GM18870 (cell line): ENCODE results near the gene UBE2H.
"Not testable (repeated sequence)": the region's sequence is repeated elsewhere in the genome, so short reads cannot be mapped to it uniquely, and the experiment has no call there.

Experiments
- ATAC-seq: cut with Tn5 transposase; IDR thresholded peaks from one replicate; pipeline ENCODE4 v1.9.1; 2021; ENCODE audit warnings: moderate library complexity; ENCODE audit not compliant: unreplicated experiment

The UBE2H gene

DNA sequence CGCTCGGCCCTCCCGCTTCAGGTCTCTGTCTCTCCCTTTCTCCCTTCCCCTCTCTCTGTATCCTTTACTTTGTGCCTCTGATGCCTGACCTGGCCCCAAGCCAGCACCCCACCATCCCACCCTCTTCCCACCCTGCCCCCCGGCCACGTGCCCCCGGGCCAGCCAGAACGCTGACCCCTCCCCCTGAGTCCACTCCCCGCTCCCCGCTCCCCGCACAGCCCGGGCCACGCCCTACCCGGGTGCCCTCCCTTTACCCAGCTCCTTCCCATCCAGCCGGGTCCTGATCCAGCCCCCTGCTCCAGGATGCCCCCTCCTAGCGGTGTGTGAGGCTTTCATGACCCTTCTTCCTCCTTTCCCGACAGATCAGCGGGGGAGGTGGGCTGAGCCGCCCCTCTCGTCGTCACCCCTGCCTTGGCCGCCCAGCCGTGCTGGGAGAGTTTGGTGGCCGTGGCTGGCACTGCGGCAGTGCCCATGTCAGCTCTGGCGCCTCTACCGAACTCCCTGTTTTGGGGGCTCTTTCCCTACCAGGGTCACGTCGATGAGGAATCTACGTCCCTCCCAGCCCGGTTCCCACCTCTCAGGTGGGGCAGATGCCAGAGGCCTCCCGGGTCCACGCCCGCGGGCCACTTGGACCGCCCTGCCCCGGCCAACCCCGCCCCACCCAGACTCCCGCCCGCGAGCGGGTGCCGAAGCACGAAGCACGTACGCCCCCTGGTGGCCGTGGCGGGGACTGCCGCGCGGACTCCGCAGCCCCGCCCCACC lies 127.4 kb downstream of the UBE2H start:
- ATAC-seq = peak; percentile 48

DNA sequence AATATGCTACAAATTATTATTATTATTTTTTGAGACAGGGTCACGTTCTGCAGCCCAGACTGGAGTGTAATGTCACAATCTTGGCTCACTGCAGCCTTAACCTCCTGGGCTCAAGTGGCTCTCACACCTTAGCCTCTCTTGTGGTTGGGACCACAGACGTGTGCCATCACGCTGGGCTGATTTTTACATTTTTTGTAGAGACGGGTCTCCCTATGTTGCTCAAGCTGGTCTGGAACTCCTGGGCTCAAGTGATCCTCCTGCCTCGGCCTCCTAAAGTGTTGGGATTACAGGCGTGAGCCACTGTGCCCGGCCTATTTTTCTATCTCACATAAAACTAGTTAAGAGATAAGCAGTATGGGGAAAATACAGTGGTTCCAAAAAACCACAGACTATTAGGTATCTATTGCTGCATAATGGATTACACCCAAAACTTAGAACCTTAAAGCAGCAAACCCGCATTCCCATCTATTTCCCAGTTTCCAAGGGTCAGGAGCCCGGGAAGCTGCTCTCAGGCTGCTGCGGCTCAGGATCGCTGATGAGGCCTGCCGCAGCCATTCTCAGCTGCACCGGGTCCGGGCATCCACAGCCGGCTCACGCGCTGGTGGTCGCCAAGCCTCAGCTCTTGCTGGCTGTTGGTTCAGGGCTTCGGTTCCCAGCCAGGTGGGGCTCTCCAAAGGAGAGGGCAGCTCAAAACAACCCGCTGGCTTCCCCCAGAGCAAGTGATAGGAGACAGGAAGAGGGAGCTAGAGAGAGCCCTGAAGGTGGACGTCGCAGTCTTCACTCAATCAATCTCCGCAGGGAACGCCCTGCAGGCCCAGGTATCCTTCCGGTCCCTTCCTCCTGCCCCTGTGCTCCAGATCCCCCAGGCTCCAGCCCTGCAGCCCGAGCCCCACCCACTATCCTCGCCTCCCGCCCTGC lies 128.2 kb downstream of the UBE2H start:
- ATAC-seq = peak; percentile 40

DNA sequence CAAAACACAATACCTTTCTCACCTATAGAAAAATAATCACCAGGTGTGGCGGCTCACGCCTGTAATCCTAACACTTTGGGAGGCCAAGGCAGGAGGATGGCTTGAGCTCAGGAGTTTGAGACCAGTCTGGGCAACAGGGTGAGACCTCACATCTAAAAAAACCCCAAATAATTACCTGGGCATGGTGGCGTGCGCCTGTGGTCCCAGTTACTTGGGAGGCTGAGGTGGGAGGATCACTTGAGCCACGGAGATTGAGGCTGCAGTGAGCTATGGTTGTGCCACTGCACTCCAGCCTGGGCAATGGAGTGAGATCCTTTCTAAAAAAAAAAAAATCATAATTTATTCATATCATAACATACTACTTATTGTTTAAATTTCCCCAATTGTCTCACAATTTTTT lies 129.6 kb downstream of the UBE2H start:
- not testable (repeated sequence) for ATAC-seq

DNA sequence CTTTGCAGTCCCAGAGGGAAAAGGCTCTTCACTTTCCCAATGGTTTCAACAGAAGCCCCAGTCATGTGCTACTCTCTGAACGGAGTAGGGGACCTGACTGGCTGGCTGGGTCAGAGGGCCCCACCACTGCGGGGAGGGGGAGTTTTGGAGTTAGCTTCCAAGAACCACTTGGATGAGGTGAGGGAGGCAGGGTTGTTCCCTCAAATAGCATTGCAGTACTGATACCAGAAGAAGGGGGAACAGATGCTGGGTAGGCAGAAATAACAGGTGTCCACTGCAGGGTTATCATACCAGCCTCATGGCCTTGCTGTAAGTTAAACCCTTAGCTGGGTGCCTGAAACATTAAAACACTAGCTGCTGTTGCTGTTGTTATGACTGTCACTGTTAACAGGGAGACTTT lies 131.3 kb downstream of the UBE2H start:
- no peak for ATAC-seq

DNA sequence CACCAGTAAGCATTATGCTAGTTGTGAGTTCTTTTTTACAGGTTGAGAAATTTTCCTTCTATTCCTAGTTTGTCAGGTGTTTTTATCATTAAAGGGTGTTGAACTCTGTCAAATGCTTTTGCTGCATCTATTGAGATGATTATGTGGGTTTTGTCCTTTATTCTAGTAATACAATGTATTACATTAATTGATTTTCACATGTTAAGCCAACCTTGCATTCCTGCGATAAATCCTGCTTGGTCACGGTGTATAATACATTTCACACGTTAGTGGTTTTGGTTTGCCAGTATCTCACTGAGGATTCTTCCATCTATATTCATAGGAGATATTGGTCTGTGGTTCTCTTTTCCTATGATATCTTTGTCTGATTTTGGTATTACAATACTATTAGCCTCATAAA lies 136.0 kb downstream of the UBE2H start:
- ATAC-seq = no peak

DNA sequence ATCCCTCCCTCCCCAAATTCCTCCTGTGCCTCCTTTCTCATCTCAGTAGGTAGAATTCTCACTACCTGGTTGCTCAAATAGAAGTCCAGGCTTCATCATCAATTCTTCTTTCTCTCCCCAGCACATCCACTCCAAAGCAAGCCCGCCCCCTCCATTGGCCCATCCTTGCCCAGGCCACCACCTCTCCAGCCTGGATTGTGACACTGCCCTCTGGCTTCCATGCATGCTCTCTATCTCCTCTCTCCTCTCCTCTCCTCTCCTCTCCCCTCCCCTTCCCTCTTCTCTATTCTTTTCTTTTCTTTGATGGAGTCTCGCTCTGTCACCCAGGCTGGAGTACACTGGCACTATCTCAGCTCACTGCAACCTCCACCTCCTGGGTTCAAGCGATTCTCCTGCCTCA lies 144.9 kb downstream of the UBE2H start:
- ATAC-seq = no peak

DNA sequence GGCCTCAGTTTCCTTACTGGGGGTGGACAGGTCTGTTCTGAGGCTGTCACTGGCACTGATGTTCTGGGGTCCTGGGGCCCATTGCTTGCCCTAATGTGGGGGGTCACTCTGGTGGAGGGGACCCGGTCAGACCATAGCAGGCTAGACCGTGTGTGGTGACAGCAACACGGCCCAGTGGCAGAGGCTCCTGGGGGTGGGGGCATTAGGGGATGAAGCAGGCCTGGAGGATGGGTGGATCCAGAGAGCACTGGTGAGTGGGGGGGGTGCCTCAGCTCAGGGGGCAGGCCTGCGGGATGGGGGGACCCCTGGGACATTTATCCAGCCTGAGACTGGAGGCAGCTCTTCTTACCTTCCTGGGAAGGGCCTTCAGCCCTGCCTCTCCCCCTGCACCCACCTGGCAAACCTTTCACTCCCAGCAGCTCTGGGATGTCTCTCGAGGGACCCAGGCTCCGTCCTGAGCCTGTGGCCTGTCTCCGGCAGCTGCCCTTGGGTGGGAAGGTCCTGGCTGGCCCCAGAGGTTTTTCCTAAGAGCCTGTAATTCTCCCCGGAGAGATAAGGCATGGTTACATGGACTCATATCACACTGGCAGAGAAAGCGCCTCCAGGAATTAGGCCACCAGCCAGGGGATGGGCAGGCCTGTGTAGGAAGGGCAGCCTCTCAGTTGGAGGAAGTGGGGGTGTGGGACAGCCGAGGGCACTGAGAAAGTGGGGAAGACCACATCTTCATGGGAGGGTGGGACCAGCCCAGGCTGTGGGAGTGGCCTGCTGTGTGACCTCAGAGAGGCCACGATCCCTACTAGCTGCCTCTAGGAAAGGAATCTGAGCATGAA lies 147.7 kb downstream of the UBE2H start:
- ATAC-seq = no peak

DNA sequence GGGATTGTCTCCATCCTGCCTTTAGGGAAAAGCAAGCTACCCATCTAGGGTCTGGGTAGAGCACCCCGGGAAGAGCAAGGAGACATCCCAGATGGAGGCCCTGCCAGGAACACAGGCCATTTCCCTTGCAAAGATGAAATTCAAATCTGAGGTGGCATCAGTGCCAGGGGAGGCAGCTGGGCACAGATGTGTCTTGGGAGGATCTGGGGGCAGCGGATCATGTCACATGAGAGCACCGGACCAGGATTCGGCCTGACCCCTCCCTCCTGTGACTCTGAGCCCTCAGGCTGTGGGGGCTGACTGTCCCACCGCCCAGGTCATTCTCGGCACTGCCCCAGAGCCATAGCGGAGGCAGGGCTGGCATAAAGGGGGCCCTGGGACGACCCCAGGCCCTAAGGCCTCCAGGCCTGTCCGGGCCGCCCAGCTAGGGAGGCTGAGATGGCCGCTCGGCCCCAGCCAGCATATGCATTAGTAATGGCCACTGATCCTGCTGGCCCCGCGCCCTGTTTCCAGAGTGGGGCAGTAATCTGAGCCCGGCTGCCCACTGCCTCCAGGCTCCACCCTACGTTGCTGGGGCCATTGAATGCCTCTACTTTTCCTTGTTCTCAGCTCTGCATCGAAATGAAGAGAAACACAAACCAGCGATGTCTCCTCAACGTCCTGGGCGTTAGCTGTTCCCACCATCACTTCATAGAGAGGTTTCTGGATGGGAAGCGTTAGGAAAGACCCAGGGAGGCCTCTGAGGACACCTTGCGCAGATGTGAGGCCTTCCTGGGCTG lies 148.5 kb downstream of the UBE2H start:
- no peak for ATAC-seq

DNA sequence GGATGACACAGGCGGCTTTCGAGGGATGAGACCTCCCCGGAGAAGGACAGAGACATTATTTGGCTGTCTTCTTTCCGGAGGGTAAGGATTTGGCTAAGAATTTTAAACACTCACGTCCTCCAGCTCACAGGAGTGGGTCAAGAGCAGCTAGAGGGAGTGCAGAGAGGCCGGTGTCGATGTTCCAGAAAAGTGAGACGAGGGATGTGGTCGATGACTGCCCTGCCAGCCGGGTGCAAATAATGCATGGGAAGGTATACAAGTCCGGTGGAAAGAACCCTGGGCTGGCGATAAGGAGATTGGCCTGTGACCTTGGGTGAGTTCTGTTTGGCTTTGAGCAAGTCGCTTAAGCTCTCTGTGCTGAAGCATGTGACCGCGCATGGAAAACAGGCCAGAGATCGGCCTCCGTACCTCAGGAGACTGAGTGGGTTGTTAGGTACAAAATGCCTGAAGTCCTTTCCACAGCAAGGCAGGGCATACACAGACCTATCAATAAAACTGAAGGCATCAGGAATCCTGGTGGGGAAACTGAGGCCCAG lies 149.1 kb downstream of the UBE2H start:
- no peak for ATAC-seq

DNA sequence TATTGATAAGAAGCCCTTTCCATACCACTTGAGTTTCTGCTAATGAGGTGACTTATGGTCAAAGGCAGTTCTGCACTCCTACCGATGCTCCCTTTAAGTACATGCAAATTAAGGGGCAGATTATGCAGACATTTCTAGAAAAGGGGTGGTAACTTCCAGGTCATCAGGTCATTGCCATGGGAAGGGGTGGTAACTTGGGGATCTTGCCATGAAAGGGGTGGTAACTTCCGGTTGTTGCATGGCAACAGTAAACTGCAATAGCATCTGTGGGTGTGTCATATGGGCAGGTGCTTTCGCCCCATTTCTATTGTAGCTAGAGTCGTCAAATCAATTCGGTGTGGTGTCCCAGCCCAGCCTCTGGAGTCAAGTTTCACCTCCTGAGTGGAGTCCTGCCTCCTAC lies 150.9 kb downstream of the UBE2H start:
- no peak for ATAC-seq

DNA sequence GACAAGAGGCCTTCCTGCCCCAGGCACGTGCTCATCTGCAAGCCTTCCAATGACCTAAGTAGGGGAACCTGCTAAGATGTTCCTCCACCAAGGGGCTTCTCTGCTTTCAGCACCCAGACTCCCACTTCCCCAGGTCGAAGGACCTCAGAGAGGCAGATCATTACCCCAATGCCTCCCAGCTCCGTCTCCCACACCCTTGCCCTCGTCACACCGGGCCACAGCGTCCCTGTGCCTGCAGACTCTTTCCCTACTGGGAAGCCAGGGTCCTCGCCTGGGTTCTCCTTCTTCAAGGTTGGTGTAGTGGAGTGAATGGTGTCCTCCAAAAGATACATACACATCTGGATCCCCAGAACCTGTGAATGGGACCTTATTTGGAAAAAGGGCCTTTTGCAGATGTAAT lies 151.9 kb downstream of the UBE2H start:
- no peak for ATAC-seq

DNA sequence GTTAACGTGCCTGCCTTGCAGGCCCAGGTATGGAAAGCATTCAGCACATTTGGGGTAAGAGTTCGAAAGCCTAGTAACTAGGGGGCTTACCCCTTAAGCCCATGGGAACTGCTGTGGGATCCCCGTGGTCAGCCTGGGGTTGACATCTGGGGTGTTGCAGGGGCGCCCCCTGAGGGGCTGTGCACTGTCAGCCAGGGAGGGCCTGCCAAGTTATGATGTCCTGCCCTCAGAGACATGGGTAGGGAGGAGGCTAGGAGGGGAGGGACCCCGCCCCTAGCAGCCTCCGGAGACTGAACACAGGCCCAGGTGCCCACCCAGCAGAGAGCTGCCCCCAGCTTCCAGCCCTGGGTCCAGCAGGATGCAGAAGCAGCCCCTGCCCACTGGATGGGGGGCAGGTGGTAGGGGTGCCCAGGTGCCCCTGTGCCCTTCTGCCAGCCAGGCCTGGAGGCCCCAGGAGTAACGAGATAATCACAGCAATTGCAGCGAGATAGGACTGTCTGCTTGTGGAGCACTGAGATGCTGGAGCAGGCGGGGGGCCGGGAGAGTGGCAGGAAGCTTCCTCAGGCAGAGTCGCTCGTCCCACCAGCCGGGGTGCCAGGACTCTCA lies 153.3 kb downstream of the UBE2H start:
- no peak for ATAC-seq

DNA sequence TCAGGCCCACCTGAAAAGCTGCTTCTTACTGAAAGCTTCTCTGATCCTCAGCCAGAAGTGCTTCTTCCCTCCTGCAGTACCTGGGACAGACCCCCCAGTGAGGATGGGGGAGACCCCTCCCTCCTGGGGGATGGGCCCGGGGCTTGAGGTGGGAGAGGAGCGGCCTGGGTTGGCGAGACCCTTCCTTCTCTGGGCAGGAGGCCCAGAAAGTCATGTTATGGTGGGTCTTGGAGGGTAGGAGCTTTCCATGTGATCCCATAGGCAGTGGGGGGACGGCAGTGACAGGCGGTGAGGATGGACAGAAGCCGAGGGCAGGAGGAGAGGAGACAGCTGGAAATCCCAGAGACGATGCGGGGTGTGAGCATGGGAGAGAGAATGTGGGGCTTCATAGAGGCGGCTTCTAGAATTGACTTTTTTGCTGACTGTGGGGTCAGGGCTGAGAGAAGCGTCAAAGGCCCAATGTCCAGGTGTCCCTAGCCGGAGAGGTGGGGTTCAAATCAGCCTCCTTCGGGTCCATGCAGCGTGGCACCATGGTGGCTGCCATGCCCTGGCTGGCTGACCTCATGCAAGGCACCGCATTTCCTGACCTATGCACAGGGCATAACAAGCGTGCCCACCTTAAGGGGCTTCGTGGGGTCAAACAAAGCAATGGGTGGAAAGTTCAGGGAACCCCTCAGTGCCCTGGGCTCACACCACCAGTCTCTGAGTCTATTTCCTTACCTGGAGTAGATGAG lies 154.0 kb downstream of the UBE2H start:
- ATAC-seq = no peak

DNA sequence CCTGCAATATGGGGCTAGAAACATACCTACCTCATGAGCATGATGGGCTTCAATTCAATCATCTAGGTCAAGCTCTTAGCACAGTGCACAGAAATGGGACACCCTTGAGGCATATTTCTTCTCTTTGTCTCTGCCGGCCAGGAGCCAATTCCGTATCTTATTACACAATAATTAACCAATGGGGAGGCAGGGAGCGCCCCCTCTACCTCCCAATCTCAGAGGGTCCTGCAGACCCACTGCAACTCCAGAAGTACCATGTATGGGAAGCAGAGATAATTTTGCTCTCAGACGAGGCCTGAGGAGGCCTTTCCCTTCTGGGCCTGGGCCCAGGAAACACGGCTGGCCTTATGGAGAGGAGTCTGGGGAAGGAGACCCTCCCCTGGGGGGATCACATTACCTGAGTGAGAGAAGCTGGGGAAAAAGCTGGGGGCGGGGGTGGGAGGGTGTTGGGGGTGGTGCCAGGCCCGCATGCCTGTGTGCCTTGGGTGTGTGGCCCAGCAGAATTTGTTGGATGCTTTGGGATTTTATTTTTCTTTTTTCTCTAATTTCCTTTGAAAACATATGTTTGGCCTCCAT lies 155.5 kb downstream of the UBE2H start:
- ATAC-seq = no peak

DNA sequence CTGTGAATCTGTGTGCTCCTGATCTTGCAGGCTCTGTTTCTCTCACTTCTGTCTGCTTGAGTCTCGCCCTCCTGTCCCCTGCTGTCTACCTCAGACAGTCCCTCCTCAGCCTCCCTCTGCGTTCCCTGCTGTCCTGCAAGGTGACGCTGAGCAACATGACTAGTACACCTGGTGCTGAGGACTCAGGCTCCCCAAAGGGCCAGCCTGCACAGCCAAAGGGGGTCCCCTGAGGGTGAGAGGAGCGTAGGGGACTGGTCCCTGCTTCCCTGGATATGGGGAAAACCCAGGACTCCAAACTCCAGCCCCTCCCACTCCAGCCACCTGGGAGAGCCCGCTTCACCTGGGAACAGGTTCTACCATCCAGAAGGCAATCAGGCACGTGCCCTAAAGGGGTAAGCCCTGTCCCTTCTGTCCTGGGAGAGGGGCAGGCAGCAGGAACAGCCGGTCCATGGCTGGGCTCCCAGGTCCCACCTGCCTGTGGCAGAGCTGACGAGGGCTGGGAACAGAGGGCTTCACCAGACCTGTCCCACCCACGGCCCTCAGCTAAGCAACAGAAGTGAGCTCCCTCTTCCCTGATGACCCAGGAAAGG lies 156.5 kb downstream of the UBE2H start:
- ATAC-seq = no peak

DNA sequence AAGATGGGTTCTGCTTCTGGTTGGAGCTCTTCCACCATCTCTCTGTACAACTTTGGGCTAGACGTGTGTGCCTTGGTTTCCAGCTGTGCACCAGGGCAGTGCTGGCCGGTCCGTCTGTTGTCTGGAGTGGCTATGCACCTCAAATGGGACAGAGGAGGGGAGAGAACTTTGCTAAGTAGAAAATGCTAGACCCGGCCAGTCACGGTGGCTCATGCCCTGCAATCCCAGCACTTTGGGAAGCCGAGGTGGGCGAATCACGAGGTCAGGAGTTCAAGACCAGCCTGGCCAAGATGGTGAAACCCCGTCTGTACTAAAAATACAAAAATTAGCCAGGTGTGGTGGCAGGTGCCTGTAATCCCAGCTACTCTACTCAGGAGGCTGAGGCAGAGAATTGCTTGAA lies 158.3 kb downstream of the UBE2H start:
- ATAC-seq = not testable (repeated sequence)

DNA sequence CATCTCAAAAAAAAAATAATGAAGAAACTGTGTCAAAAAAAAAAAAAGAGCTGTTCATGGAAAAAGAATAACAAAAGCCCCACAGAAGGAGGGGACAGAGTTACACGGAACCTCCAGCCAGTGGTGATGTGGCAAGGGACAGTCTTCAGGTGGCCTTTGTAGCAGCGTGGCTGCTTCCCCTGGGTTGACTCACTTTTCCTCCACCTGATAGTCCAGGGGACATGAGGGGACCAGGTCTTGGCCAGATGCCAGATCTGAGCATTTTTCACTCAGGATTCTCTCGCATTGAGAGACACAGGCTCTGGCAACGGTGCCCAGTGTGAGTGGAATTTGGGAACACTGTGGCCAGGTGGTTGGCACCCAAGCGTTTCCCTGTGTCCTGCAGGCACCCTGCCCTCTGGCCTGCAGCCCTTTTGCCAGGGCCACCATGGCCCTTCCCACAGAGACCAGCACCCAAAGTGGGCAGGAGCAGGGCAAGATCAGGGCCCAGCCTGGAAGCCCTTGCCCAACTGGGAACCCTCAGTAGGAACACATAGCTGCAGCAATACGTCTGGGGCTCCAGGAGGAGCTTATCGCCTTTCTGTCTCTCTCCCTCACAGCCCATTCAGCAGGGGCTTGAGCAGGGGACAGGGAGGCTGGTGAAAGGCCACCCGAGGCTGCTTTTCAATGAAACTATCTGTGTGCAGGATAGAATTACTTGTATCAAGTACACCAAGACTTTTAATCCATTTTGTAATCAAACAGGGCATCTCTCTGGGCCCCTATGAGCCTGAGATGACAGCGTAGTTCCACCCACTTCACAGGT lies 159.1 kb downstream of the UBE2H start:
- ATAC-seq = no peak

DNA sequence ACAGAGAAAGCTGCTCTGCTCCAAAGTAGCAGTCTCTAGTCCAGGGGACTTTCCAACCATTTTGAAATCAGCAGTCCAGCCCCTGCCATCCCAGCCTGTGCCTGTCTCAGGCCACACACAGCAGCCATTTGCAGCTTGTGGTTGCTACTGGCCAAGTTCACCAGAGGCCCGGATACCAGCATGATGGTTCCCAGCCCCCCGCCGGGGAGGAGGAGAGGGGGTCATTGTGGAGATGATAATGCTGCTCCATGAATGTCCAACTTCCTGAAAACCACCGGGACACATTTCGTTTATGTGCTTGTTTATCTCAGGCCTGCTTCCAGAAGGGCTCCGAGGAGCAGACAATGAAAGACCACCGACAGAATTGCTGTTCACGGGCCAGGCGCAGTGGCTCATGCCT lies 160.0 kb downstream of the UBE2H start:
- ATAC-seq = no peak
